Colonic mucosa (tissue), 4 donors: ENCODE measurements around the gene RBMX2. TPM values are rescaled to one million over a fixed set of nuclear protein-coding genes. Genes with fewer than 3 reads are reported as not detected.
"Not testable (repeated sequence)": the region's sequence is repeated elsewhere in the genome, so short reads cannot be mapped to it uniquely, and the experiment has no call there.

Source experiments
- DNase-seq: peaks from one replicate; pipeline ENCODE4 v3.0.0-alpha.2; 2020
- H3K27ac ChIP-seq: fragments of 200-600 bp; one replicate; pipeline ENCODE4 v1.8.0; 2021
- H3K27me3 ChIP-seq: fragments of 200-600 bp; one replicate; pipeline ENCODE4 v1.8.0; 2021
- H3K36me3 ChIP-seq: fragments of 200-600 bp; one replicate; pipeline ENCODE4 v1.8.0; 2021
- H3K4me1 ChIP-seq: fragments of 200-600 bp; one replicate; pipeline ENCODE4 v1.8.0; 2021; ENCODE audit warnings: mild to moderate bottlenecking
- H3K4me3 ChIP-seq: fragments of 200-600 bp; one replicate; pipeline ENCODE4 v1.8.0; 2021
- H3K9ac ChIP-seq, 2 donors: one replicate each; pipeline ENCODE4 v1.7.0; 2013; ENCODE audit warnings: control low read depth in 2 of 2, low read depth in 2 of 2, low read length in 2 of 2
- H3K9me3 ChIP-seq: fragments of 200-600 bp; one replicate; pipeline ENCODE4 v1.8.0; 2021
- CTCF ChIP-seq: fragments of 200-600 bp; IDR thresholded peaks from one replicate; pipeline ENCODE4 v1.8.0; 2022; ENCODE audit warnings: antibody characterized with exemption, mild to moderate bottlenecking
- intact Hi-C: fragments of 100-400 bp; cut with DNase I; formaldehyde crosslinking; loops from one replicate; pipeline ENCODE4 v1.14.1; 2022
- total RNA-seq, 2 donors: library from RNA; stranded (reverse); fragmentation: NEBNext Ultra II Directional in 1 of 2; extraction: Animal tissue kit (Norgen Biotek cat#: 25700) in 1 of 2; gene quantifications; one replicate each; pipeline ENCODE4 v1.2.1, GENCODE V29; 2021
- donor health status: healthy.
- donor health status: DM: no; HTN: no; CAD: no.
- donor health status: DM: no; HTN: no; CAD: no.

Gene RBMX2
- total RNA-seq, 2 donors from 2014 or later: 11.7 to 14.9 TPM

- DNase-seq: no peak
- no peaks in the 10 kb centered on the region for H3K4me1 ChIP-seq
- no peaks in the 10 kb centered on the region for H3K9me3 ChIP-seq
- no peaks in the 10 kb centered on the region for H3K36me3 ChIP-seq
- H3K27me3 ChIP-seq: no peaks in the 10 kb centered on the region
- H3K9ac ChIP-seq: no peak overlapping the region
- H3K4me3 ChIP-seq: no peak overlapping the region
- intact Hi-C loops: no loop called here
- TF ChIP-seq CTCF: no peak
- no peak overlapping the region for H3K27ac ChIP-seq
Measured at GRCh38 chrX:130415201-130415600, 13.4 kb downstream of the RBMX2 start.

- Histone ChIP-seq H3K4me3 (no peak overlapping the region), H3K9ac (no peak overlapping the region), H3K27me3 (no peaks in the 10 kb centered on the region), H3K4me1 (no peaks in the 10 kb centered on the region), H3K9me3 (no peaks in the 10 kb centered on the region), H3K27ac (no peak overlapping the region), H3K36me3 (no peaks in the 10 kb centered on the region)
- intact Hi-C loops: no loop called here
- TF ChIP-seq CTCF: no peak
- DNase-seq: no peak
Measured at GRCh38 chrX:130416785-130417184, 15.0 kb downstream of the RBMX2 start.

GRCh38 chrX:130418066-130418465 is 16.3 kb downstream of the RBMX2 start:
- Histone ChIP-seq H3K4me1 (no peaks in the 10 kb centered on the region), H3K9me3 (no peaks in the 10 kb centered on the region), H3K36me3 (no peaks in the 10 kb centered on the region), H3K4me3 (no peak overlapping the region), H3K27me3 (no peaks in the 10 kb centered on the region), H3K9ac (no peak overlapping the region), H3K27ac (no peak overlapping the region)
- DNase-seq: no peak
- intact Hi-C loops: no loop called here
- TF ChIP-seq CTCF: no peak

- Histone ChIP-seq H3K4me3 (no peak overlapping the region), H3K27me3 (no peaks in the 10 kb centered on the region), H3K9ac (no peak overlapping the region), H3K9me3 (no peaks in the 10 kb centered on the region), H3K27ac (no peak overlapping the region), H3K36me3 (no peaks in the 10 kb centered on the region), H3K4me1 (no peaks in the 10 kb centered on the region)
- intact Hi-C loops: no loop called here
- no peak for DNase-seq
- no peak for TF ChIP-seq CTCF
Measured at GRCh38 chrX:130418740-130419139, 17.0 kb downstream of the RBMX2 start.

GRCh38 chrX:130419263-130419662 is 17.5 kb downstream of the RBMX2 start:
- no peaks in the 10 kb centered on the region for H3K9me3 ChIP-seq
- no peak for TF ChIP-seq CTCF
- H3K4me1 ChIP-seq: no peaks in the 10 kb centered on the region
- no peaks in the 10 kb centered on the region for H3K36me3 ChIP-seq
- no peak overlapping the region for H3K27ac ChIP-seq
- H3K4me3 ChIP-seq: no peak overlapping the region
- DNase-seq: no peak
- no peaks in the 10 kb centered on the region for H3K27me3 ChIP-seq
- intact Hi-C loops: no loop called here
- H3K9ac ChIP-seq: no peak overlapping the region

GRCh38 chrX:130426531-130426930 is 24.7 kb downstream of the RBMX2 start:
- no peak for TF ChIP-seq CTCF
- Histone ChIP-seq H3K27me3 (no peaks in the 10 kb centered on the region), H3K27ac (no peak overlapping the region), H3K9me3 (no peaks in the 10 kb centered on the region), H3K4me1 (no peaks in the 10 kb centered on the region), H3K36me3 (no peaks in the 10 kb centered on the region), H3K9ac (no peak overlapping the region), H3K4me3 (no peak overlapping the region)
- no peak for DNase-seq
- intact Hi-C loops: no loop called here

GRCh38 chrX:130429236-130429635 is 27.4 kb downstream of the RBMX2 start:
- intact Hi-C loops, H3K4me3 ChIP-seq, H3K9ac ChIP-seq, H3K36me3 ChIP-seq, H3K9me3 ChIP-seq, H3K4me1 ChIP-seq, H3K27me3 ChIP-seq, H3K27ac ChIP-seq, DNase-seq: not testable (repeated sequence)
